Measurements from ENCODE around the gene ATG9A. TPM values are rescaled to one million over a fixed set of nuclear protein-coding genes. Genes with fewer than 3 reads are reported as not detected.

The ATG9A gene
- total and polyA plus RNA-seq, 7 donors = 7.6 to 40.6 (median 29.6) TPM

- peak overlapping the region; percentile 91 to 99 (median 94) for H3K27ac ChIP-seq
- 2% methylated on average over 45 of the region's 45 CpGs for WGBS, 2 donors
- TF ChIP-seq EP300 (IDR thresholded peaks at IDR 0.05) (no peak), CTCF (IDR thresholded peaks at IDR 0.05) (peak in 1 of 4 experiments; percentile 17)
- no peaks in the 10 kb centered on the region for H3K9me3 ChIP-seq
- DNase-seq = peak; percentile 83
- intact Hi-C loops (cut with DNase I) = loop anchor here (2.0 to 5.0 kb wide), 6 partner anchors 15 to 211 kb away; partner anchors contain the start of genes ABCB6, DNAJB2, DNPEP and NHEJ1
- peak overlapping the region; percentile 64 to 97 (median 86) for H3K4me3 ChIP-seq
- no peaks in the 10 kb centered on the region for H3K27me3 ChIP-seq
- H3K4me1 ChIP-seq = peaks cover 2 to 43% (median 36%) of the 10 kb centered on the region in 4 donors
- peaks cover 13 to 52% (median 34%) of the 10 kb centered on the region in 4 donors for H3K36me3 ChIP-seq
Observed at GRCh38 chr2:219175928-219176817, 53.3 kb downstream of the ATG9A start.

GRCh38 chr2:219175486-219175885 is 54.0 kb downstream of the ATG9A start:
- H3K4me3 ChIP-seq = peak overlapping the region in 2 of 4 donors; percentile 77 to 97
- H3K4me1 ChIP-seq = peaks cover 2 to 50% (median 43%) of the 10 kb centered on the region in 4 donors
- H3K27me3 ChIP-seq = no peaks in the 10 kb centered on the region
- peak; percentile 36 for DNase-seq
- WGBS, 2 donors = 74 to 87% methylated on average over 7 of the region's 7 CpGs
- H3K36me3 ChIP-seq = peaks cover 6 to 45% (median 27%) of the 10 kb centered on the region in 4 donors
- H3K27ac ChIP-seq = peak overlapping the region in 3 of 4 donors; percentile 91 to 95 (median 92)
- TF ChIP-seq EP300 (IDR thresholded peaks at IDR 0.05) = no peak
- no peak for TF ChIP-seq CTCF (IDR thresholded peaks at IDR 0.05)
- TF ChIP-seq POLR2A (IDR thresholded peaks at IDR 0.05) = no peak
- no peak for TF ChIP-seq POLR2AphosphoS5 (IDR thresholded peaks at IDR 0.05)
- intact Hi-C loops (cut with DNase I) = loop anchor here (5.0 kb wide), 2 partner anchors 122 to 212 kb away; partner anchors contain the start of gene DNPEP
- no peaks in the 10 kb centered on the region for H3K9me3 ChIP-seq

GRCh38 chr2:219174801-219175200 is 54.6 kb downstream of the ATG9A start:
- peaks cover 2 to 46% (median 40%) of the 10 kb centered on the region in 4 donors for H3K4me1 ChIP-seq
- H3K27ac ChIP-seq = no peak overlapping the region
- no peaks in the 10 kb centered on the region for H3K9me3 ChIP-seq
- no peak for TF ChIP-seq POLR2AphosphoS5 (IDR thresholded peaks at IDR 0.05)
- TF ChIP-seq EP300 (IDR thresholded peaks at IDR 0.05) = no peak
- TF ChIP-seq CTCF (IDR thresholded peaks at IDR 0.05) = no peak
- TF ChIP-seq POLR2A (IDR thresholded peaks at IDR 0.05) = no peak
- intact Hi-C loops (cut with DNase I) = loop anchor here (5.0 kb wide), 2 partner anchors 122 to 212 kb away; partner anchors contain the start of gene DNPEP
- DNase-seq = peak; percentile 55
- H3K4me3 ChIP-seq = no peak overlapping the region
- H3K36me3 ChIP-seq = peaks cover 0 to 39% (median 22%) of the 10 kb centered on the region in 4 donors
- 87 to 89% methylated on average over 7 of the region's 7 CpGs for WGBS, 2 donors
- H3K27me3 ChIP-seq = no peaks in the 10 kb centered on the region

GRCh38 chr2:219174146-219174545 is 55.3 kb downstream of the ATG9A start:
- 84 to 94% methylated on average over 3 of the region's 3 CpGs for WGBS, 2 donors
- Histone ChIP-seq H3K36me3 (peaks cover 0 to 35% (median 22%) of the 10 kb centered on the region in 4 donors), H3K9me3 (no peaks in the 10 kb centered on the region), H3K4me1 (peaks cover 2 to 40% (median 34%) of the 10 kb centered on the region in 4 donors), H3K27me3 (no peaks in the 10 kb centered on the region), H3K27ac (no peak overlapping the region), H3K4me3 (no peak overlapping the region)
- TF ChIP-seq POLR2A (IDR thresholded peaks at IDR 0.05) (no peak), CTCF (IDR thresholded peaks at IDR 0.05) (no peak), POLR2AphosphoS5 (IDR thresholded peaks at IDR 0.05) (no peak)
- intact Hi-C loops (cut with DNase I) = no loop called here
- no peak for DNase-seq

All from sigmoid colon (tissue), 7 donors.